ENCODE data around the gene ICAM3. TPM values are rescaled to one million over a fixed set of nuclear protein-coding genes. Genes with fewer than 3 reads are reported as not detected.
A peak's percentile ranks its signal among the peaks of the same experiment; 100 is the strongest.
"Not testable (repeated sequence)": the region's sequence is repeated elsewhere in the genome, so short reads cannot be mapped to it uniquely, and the experiment has no call there.

Gene ICAM3, protein sequence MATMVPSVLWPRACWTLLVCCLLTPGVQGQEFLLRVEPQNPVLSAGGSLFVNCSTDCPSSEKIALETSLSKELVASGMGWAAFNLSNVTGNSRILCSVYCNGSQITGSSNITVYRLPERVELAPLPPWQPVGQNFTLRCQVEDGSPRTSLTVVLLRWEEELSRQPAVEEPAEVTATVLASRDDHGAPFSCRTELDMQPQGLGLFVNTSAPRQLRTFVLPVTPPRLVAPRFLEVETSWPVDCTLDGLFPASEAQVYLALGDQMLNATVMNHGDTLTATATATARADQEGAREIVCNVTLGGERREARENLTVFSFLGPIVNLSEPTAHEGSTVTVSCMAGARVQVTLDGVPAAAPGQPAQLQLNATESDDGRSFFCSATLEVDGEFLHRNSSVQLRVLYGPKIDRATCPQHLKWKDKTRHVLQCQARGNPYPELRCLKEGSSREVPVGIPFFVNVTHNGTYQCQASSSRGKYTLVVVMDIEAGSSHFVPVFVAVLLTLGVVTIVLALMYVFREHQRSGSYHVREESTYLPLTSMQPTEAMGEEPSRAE
- total RNA-seq (5.7 TPM), polyA plus RNA-seq (ENCODE audit: insufficient read depth in 1 of 8, insufficient read length in 8 of 8, low replicate concordance in 1 of 8) (1 to 10 TPM; 5.4 to 7.5 (median 5.9) TPM)
- long read RNA-seq, donor 1, result 0 reads
- long read RNA-seq, donor 2, result 0 reads
- long read RNA-seq, donor 3, result 0 reads
- long read RNA-seq, donor 4, result 0 reads
- long read RNA-seq, donor 5, result 0 reads
- long read RNA-seq, donor 6, partial matches to known transcripts, result 6 of 6 reads
- long read RNA-seq, donor 6, other reads (novel, unspliced or antisense), result 0 of 6 reads
- long read RNA-seq, donor 7, partial matches to known transcripts, result 5 of 5 reads
- long read RNA-seq, donor 7, other reads (novel, unspliced or antisense), result 0 of 5 reads
- long read RNA-seq, donor 8, result 0 reads
- long read RNA-seq, donor 9, result 0 reads
- long read RNA-seq, donor 10, result 0 reads
- long read RNA-seq, donor 11, partial matches to known transcripts, result 0 of 1 reads
- long read RNA-seq, donor 11, other reads (novel, unspliced or antisense), result 0 of 1 reads

GRCh38 chr19:10339380-10339960, at the start of gene ICAM3:
Gene ICAM3 (minus strand): TSS chr19:10339624. CDS start chr19:10339614, 10 bp downstream.
- H3K27ac ChIP-seq (ENCODE audit: low read length), result no peak within 1 kb of the TSS
- WGBS (ENCODE audit: insufficient coverage), result 53% methylated on average over 14 of the region's 14 CpGs
- no peak for DNase-seq
- H3K4me1 ChIP-seq (ENCODE audit: control insufficient read depth, insufficient read depth, low read length), result peaks cover 12% of the 10 kb centered on the region
- no peaks in the 10 kb centered on the region for H3K36me3 ChIP-seq (ENCODE audit: control insufficient read depth, insufficient read depth, low read length)
- no peaks in the 10 kb centered on the region for H3K27me3 ChIP-seq (ENCODE audit: control insufficient read depth, insufficient read depth, low read length)
- no peaks in the 10 kb centered on the region for H3K9me3 ChIP-seq (replicated peaks; ENCODE audit: control insufficient read depth, low read depth, low read length)
- H3K4me3 ChIP-seq (ENCODE audit: low read length), result no peak within 1 kb of the TSS

DNA sequence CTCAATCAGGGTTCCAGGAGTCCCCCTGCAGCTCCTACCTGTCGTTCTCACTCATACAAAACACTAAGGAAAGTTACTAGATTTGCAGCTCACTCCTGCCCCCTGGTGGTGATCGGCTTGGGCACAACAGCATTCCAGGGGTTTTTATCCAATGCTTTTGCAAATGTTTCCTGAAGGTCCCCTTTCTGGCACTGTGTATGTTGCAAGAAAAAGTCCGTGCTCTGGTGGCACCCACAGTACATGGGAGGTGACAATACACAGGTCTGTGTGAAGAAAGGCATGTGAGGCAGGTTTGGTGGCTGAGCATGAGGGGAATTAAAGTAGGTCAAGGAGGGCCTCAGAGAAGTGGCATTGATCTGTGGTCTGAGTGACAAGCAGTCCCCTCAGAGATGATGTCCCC, 49.5 kb upstream of the ICAM3 start:
- Histone ChIP-seq H3K9me3 (replicated peaks; ENCODE audit: control insufficient read depth, low read depth, low read length) (no peaks in the 10 kb centered on the region), H3K27ac (ENCODE audit: low read length) (no peak overlapping the region), H3K4me3 (ENCODE audit: low read length) (no peak overlapping the region), H3K27me3 (ENCODE audit: control insufficient read depth, insufficient read depth, low read length) (no peaks in the 10 kb centered on the region), H3K36me3 (ENCODE audit: control insufficient read depth, insufficient read depth, low read length) (peaks cover 33% of the 10 kb centered on the region), H3K4me1 (ENCODE audit: control insufficient read depth, insufficient read depth, low read length) (peaks cover 3% of the 10 kb centered on the region)
- DNase-seq, result peak; percentile 84
- WGBS (ENCODE audit: insufficient coverage), result 0% methylated on average over 3 of the region's 3 CpGs

DNA sequence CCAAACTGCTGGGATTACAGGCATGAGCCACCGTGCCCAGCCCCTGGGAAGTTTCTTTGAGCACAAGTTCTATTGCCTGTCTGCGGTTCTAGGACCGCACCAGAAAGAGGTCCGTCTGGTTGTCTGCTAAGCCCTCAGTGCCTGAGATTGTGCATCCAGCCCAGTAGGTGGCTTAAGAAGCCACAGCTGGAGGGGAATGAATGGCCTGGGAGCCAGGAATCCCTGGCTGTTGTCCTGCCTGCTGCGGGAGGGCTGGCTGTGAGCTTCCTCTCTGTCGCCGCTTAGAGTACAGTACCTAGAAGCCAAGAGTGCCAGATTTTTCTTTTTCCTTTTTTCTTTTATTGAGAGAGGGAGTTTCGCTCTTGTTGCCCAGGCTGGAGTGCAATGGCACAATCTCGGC, 45.2 kb upstream of the ICAM3 start:
- DNase-seq, result no peak
- WGBS (ENCODE audit: insufficient coverage), result 59% methylated on average over 4 of the region's 9 CpGs
- Histone ChIP-seq H3K27ac (ENCODE audit: low read length) (no peak overlapping the region), H3K9me3 (replicated peaks; ENCODE audit: control insufficient read depth, low read depth, low read length) (no peaks in the 10 kb centered on the region), H3K4me3 (ENCODE audit: low read length) (no peak overlapping the region), H3K27me3 (ENCODE audit: control insufficient read depth, insufficient read depth, low read length) (no peaks in the 10 kb centered on the region), H3K4me1 (ENCODE audit: control insufficient read depth, insufficient read depth, low read length) (peaks cover 11% of the 10 kb centered on the region), H3K36me3 (ENCODE audit: control insufficient read depth, insufficient read depth, low read length) (no peaks in the 10 kb centered on the region)

GRCh38 chr19:10383223-10383499, 43.7 kb upstream of the ICAM3 start:
- 83% methylated on average over 1 of the region's 8 CpGs for WGBS (ENCODE audit: insufficient coverage)
- H3K27me3 ChIP-seq (ENCODE audit: control insufficient read depth, insufficient read depth, low read length); DNase-seq; H3K4me3 ChIP-seq (ENCODE audit: low read length); H3K9me3 ChIP-seq (replicated peaks; ENCODE audit: control insufficient read depth, low read depth, low read length); H3K27ac ChIP-seq (ENCODE audit: low read length); H3K36me3 ChIP-seq (ENCODE audit: control insufficient read depth, insufficient read depth, low read length): not testable (repeated sequence)
- peaks cover 11% of the 10 kb centered on the region for H3K4me1 ChIP-seq (ENCODE audit: control insufficient read depth, insufficient read depth, low read length)

DNA sequence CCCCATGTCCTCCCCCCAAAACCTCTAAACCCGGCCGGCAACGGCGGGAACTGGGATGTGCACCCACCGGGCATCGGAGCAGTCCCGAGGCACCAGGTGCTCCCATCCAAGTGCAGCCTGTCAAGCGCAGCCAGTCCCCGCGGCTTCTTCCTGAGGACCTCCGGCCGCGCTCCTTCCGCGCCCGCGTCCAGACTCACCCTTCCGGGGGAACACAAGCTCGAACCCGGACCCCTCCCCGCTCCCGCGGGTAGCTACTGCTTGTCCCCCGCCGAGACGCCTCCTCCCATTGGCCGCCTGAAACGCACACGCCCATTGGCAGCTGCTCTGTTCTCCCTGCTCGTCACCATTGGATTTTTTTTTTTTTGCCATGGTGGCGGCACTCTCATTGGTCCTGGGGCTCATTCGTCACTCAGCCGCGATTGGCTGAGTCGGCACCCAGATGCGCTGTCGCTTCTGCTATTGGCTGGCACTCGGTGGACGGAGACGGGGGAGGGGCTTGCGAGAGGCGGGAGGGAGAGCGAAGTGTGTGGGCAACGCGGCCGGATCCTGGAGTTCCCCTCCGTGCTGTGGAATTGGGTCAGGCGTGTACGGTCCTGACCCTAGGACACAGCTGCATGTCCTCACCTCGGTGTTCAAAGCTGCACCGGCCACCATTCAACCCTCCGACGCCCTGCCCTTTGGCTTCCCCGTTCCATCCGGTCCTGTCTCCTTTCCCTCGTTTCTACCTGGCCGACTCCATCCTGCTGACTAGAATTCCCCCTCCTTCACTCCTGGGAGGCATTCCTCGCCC, 41.1 kb upstream of the ICAM3 start, which contains the start of gene TYK2:
Gene TYK2, minus strand, starts transcription at position 260 of the 790 bp plus-strand sequence. CDS start 2,166 bp downstream, outside the sequence.
- peak; percentile 100 for DNase-seq
- under 1% methylated on average over 53 of the region's 58 CpGs for WGBS (ENCODE audit: insufficient coverage)
- H3K27ac ChIP-seq (ENCODE audit: low read length), result peak within 1 kb of the TSS; percentile 66
- peaks cover 17% of the 10 kb centered on the region for H3K36me3 ChIP-seq (ENCODE audit: control insufficient read depth, insufficient read depth, low read length)
- peak within 1 kb of the TSS; percentile 99 for H3K4me3 ChIP-seq (ENCODE audit: low read length)
- H3K27me3 ChIP-seq (ENCODE audit: control insufficient read depth, insufficient read depth, low read length), result no peaks in the 10 kb centered on the region
- H3K4me1 ChIP-seq (ENCODE audit: control insufficient read depth, insufficient read depth, low read length), result peaks cover 11% of the 10 kb centered on the region
- no peaks in the 10 kb centered on the region for H3K9me3 ChIP-seq (replicated peaks; ENCODE audit: control insufficient read depth, low read depth, low read length)

GRCh38 chr19:10379880-10380312, 40.5 kb upstream of the ICAM3 start:
- peaks cover 20% of the 10 kb centered on the region for H3K36me3 ChIP-seq (ENCODE audit: control insufficient read depth, insufficient read depth, low read length)
- peak overlapping the region; percentile 66 for H3K27ac ChIP-seq (ENCODE audit: low read length)
- no peak for DNase-seq
- peak overlapping the region; percentile 99 for H3K4me3 ChIP-seq (ENCODE audit: low read length)
- 0% methylated on average over 4 of the region's 10 CpGs for WGBS (ENCODE audit: insufficient coverage)
- H3K27me3 ChIP-seq (ENCODE audit: control insufficient read depth, insufficient read depth, low read length), result no peaks in the 10 kb centered on the region
- H3K9me3 ChIP-seq (replicated peaks; ENCODE audit: control insufficient read depth, low read depth, low read length), result no peaks in the 10 kb centered on the region
- peaks cover 11% of the 10 kb centered on the region for H3K4me1 ChIP-seq (ENCODE audit: control insufficient read depth, insufficient read depth, low read length)

- H3K27me3 ChIP-seq (ENCODE audit: control insufficient read depth, insufficient read depth, low read length), result no peaks in the 10 kb centered on the region
- no peak overlapping the region for H3K27ac ChIP-seq (ENCODE audit: low read length)
- H3K9me3 ChIP-seq (replicated peaks; ENCODE audit: control insufficient read depth, low read depth, low read length), result no peaks in the 10 kb centered on the region
- peaks cover 26% of the 10 kb centered on the region for H3K36me3 ChIP-seq (ENCODE audit: control insufficient read depth, insufficient read depth, low read length)
- DNase-seq, result no peak
- peaks cover 11% of the 10 kb centered on the region for H3K4me1 ChIP-seq (ENCODE audit: control insufficient read depth, insufficient read depth, low read length)
- no peak overlapping the region for H3K4me3 ChIP-seq (ENCODE audit: low read length)
- WGBS (ENCODE audit: insufficient coverage), result 94% methylated on average over 5 of the region's 8 CpGs
Measured at GRCh38 chr19:10378124-10378523, 38.7 kb upstream of the ICAM3 start.

DNA sequence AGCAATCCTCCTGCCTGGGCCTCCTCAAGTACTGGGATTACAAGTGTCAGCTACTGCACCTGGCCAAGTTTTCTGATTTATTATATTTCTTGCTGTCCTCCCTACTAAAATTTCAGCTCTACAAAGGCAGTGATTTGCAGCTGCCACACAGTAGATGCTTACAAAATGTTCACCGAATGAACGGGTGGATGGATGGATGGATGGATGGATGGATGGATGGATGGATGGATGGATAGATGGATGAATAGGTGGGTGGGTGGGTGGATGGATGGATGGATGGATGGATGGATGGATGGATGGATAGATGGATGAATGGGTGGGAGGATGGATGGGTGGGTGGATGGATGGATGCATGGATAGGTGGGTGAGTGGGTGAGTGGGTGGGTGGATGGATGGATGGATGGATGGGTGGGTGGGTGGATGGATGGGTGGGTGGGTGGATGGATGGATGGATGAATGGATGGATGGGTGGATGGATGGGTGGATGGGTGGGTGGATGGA, 37.8 kb upstream of the ICAM3 start:
- not testable (repeated sequence) for H3K27ac ChIP-seq (ENCODE audit: low read length); H3K27me3 ChIP-seq (ENCODE audit: control insufficient read depth, insufficient read depth, low read length); DNase-seq; H3K4me3 ChIP-seq (ENCODE audit: low read length); H3K9me3 ChIP-seq (replicated peaks; ENCODE audit: control insufficient read depth, low read depth, low read length)
- Histone ChIP-seq H3K4me1 (ENCODE audit: control insufficient read depth, insufficient read depth, low read length) (peaks cover 11% of the 10 kb centered on the region), H3K36me3 (ENCODE audit: control insufficient read depth, insufficient read depth, low read length) (peaks cover 26% of the 10 kb centered on the region)
- WGBS (ENCODE audit: insufficient coverage), result 95% methylated on average over 2 of the region's 2 CpGs

GRCh38 chr19:10374931-10375330, 35.5 kb upstream of the ICAM3 start:
- 93% methylated on average over 3 of the region's 5 CpGs for WGBS (ENCODE audit: insufficient coverage)
- DNase-seq, result no peak
- Histone ChIP-seq H3K9me3 (replicated peaks; ENCODE audit: control insufficient read depth, low read depth, low read length) (no peaks in the 10 kb centered on the region), H3K27me3 (ENCODE audit: control insufficient read depth, insufficient read depth, low read length) (no peaks in the 10 kb centered on the region), H3K4me3 (ENCODE audit: low read length) (no peak overlapping the region), H3K4me1 (ENCODE audit: control insufficient read depth, insufficient read depth, low read length) (peaks cover 5% of the 10 kb centered on the region), H3K36me3 (ENCODE audit: control insufficient read depth, insufficient read depth, low read length) (peaks cover 29% of the 10 kb centered on the region), H3K27ac (ENCODE audit: low read length) (no peak overlapping the region)

All from muscle of leg (tissue), 16 donors.